B cell (primary cell): ENCODE data around the gene SMURF1.
"Not testable (repeated sequence)": the region's sequence is repeated elsewhere in the genome, so short reads cannot be mapped to it uniquely, and the experiment has no call there.

ENCODE experiments used
- EZH2 ChIP-seq: IDR thresholded peaks from 2 replicates; pipeline ENCODE4 v1.6.1; 2012; ENCODE audit warnings: borderline replicate concordance, low read depth, mild to moderate bottlenecking, moderate library complexity, low read length; ENCODE audit not compliant: insufficient read depth, poor library complexity, severe bottlenecking
- TF ChIP-seq, protein P1 (sequence below): fragments of 200-600 bp; IDR thresholded peaks from one replicate; pipeline ENCODE4 v1.8.0; 2022; ENCODE audit warnings: antibody characterized with exemption, mild to moderate bottlenecking

DNA sequence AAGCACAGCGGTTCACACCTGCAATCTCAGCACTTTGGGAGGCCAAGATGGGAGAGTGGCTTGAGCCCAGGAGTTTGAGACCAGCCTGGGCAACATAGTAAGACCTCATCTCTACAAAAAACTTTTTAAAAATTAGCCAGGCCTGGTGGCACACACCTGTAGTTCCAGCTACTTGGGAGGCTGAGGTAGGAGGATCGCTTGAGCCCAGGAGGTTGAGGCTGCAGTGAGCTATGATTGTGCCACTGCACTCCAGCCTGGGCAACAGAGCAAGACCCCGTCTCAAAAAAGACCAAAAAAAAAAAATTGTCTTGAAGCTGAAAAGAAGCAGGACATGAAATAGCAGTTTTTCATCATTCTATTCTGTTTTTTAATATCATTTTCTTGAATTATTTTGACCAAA lies 99.0 kb downstream of the SMURF1 start:
- TF ChIP-seq, protein P1, sequence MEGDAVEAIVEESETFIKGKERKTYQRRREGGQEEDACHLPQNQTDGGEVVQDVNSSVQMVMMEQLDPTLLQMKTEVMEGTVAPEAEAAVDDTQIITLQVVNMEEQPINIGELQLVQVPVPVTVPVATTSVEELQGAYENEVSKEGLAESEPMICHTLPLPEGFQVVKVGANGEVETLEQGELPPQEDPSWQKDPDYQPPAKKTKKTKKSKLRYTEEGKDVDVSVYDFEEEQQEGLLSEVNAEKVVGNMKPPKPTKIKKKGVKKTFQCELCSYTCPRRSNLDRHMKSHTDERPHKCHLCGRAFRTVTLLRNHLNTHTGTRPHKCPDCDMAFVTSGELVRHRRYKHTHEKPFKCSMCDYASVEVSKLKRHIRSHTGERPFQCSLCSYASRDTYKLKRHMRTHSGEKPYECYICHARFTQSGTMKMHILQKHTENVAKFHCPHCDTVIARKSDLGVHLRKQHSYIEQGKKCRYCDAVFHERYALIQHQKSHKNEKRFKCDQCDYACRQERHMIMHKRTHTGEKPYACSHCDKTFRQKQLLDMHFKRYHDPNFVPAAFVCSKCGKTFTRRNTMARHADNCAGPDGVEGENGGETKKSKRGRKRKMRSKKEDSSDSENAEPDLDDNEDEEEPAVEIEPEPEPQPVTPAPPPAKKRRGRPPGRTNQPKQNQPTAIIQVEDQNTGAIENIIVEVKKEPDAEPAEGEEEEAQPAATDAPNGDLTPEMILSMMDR, result not testable (repeated sequence)
- TF ChIP-seq EZH2, result not testable (repeated sequence)
